ENCODE data around the gene CCK.
A peak's percentile ranks its signal among the peaks of the same experiment; 100 is the strongest.
"Not testable (repeated sequence)": the region's sequence is repeated elsewhere in the genome, so short reads cannot be mapped to it uniquely, and the experiment has no call there.

The CCK gene

DNA sequence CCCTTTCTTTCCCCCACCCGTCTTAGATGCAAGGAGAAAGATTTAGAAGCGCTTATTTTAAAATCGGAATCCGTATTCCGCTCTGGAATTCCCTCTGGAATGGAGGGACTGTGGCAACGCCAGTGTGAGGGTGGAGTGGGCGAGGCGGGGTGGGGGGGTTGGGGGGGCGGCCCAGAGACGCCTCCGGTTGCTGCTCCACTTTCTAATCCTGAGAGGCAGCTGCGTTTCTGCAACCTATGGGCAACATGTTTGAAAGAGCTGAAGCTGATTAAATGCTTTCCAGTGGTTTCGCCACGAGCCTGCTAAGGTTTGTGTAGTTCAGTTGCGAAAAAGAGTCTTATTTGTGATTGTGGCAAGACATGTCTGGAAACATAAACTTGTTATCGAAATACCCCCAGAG is at the start of gene CCK:
TSS of gene CCK (minus strand) at position 101 of the 400 bp plus-strand sequence. CDS start 2,555 bp downstream, outside the sequence.
- no peak for DNase-seq (ENCODE audit: low read depth)

DNA sequence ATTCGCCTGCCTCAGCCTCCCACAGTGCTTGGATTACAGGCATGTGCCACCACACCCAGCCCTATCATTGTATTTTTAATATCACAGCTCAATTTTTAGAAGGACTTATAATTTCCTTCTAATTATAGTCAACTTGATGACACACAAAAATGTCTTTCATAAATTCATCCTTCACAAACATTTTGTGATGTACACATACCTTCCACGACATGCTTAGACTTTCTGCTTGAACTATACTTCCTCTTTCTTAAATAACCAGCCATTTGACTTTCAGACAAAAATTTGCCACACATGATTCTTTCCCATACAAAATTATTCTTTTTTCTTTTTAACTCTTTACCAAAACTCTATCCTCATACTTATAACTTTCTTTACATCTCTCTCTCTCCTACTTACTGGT is 48.4 kb upstream of the CCK start:
- DNase-seq (ENCODE audit: low read depth) = no peak

DNA sequence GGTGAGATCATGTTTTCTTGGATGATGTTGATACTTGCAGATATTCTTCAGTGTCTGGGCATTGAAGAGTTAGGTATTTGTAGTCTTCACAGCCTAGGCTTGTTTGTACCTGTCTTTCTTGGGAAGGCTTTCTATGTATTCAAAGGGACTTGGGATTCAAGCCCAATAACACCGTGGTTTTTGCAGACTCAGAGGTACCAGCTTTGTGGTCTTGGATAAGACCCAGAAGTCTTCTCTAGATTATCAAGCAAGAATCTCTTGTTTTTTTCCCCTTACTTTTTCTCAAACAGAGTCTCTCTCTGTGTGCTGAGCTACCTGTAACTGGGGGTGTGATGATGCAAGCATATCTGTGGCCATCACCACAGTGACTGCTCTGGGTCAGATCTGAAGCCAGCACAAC is 42.7 kb upstream of the CCK start:
- no peak for DNase-seq (ENCODE audit: low read depth)

DNA sequence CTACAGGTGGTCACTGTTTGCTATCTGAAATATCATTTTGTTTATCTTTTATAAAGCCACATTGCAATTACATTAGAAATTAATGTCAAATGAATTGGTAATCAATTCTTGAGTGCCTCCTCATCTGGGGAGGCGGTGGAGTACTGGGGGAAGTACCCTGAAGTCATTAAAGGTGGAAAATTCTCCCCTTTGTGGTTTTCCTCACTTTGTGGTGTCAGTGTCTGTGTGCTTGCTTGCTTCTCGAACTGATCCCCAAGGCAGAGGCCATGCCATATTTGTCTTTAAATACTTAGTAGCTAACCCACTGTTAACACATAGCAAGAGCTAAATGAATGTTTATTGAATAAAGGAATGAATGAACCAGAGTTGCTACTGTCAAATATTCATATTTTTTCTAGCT is 40.5 kb upstream of the CCK start:
- DNase-seq (ENCODE audit: low read depth) = no peak

DNA sequence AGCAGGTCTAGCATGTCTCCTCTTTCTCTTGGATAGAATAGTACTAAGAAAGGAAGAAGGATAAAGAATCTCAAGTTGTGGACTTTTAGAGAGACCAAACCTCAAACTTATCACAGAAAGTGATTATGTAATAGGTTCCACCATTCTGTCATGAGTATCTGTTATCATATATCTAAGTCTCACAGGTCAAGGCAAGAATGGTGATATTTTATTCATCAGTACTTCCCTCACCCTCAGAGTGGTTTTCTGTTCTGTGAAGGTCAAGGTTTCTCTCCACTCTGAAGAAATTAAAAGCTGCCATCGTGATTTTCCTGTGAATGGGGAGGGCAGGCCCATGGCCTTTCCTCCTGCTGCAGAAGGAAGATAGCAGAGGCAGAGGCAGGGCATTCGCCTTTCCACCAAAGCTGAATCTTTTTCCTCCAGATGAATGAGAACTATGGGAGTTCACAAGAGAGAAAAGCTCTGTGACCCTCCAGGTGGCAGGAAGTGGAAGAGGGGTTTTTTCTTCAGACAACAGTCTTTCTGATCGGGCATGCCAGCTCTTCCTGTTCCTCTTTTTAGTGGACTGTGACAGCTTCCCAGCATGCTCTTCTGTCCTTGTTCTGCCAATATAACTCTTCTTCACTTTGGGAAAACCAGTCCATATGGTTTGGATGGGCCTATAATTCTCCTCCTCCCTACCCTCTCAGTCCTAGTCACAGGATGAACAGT is 37.1 kb upstream of the CCK start:
- DNase-seq (ENCODE audit: low read depth) = no peak

- DNase-seq (ENCODE audit: low read depth) = no peak
Measured at GRCh38 chr3:42301446-42302175, 35.6 kb upstream of the CCK start.

DNA sequence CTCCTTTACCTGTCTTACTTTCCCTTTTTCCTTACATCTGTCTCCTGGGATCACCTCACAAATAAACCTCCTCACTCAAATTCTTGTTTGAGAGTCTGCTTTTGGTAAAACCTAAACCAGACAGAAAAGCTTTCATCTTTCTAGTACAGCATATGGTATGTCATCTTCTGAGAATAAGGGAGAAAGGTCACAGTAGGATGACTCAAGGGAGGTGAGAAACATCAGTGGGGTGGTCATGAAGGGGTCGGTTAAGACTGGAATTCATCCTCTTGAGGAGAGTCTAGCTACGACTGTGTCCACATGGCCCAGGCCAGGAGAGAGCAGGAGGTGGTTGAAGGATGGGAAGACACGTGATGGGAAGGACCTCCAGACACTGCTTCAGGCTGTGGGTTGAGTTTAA is 34.8 kb upstream of the CCK start:
- no peak for DNase-seq (ENCODE audit: low read depth)

- peak; percentile 13 for DNase-seq (ENCODE audit: low read depth)
Measured at GRCh38 chr3:42300013-42300412, 34.0 kb upstream of the CCK start.

DNA sequence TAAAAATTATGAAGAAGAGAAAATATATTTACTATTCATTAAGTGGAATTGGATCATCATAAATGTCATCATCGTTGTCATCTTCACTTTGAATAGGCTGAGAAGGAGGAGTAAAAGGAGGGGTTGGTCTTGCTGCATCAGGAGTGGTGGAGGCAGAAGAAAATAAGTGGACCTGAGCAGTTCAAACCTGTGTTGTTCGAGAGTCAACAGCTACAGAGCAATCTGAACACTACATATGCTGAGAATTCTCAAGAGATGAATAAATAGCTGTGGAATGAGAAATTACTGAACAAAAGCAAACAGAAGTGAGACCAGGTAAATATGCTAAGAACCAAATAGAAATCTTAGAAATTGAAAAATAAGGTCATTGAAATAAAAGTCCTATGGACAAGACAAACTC is 32.3 kb upstream of the CCK start:
- DNase-seq (ENCODE audit: low read depth) = no peak

GRCh38 chr3:42292009-42292408 is 26.0 kb upstream of the CCK start:
- DNase-seq (ENCODE audit: low read depth) = no peak

DNA sequence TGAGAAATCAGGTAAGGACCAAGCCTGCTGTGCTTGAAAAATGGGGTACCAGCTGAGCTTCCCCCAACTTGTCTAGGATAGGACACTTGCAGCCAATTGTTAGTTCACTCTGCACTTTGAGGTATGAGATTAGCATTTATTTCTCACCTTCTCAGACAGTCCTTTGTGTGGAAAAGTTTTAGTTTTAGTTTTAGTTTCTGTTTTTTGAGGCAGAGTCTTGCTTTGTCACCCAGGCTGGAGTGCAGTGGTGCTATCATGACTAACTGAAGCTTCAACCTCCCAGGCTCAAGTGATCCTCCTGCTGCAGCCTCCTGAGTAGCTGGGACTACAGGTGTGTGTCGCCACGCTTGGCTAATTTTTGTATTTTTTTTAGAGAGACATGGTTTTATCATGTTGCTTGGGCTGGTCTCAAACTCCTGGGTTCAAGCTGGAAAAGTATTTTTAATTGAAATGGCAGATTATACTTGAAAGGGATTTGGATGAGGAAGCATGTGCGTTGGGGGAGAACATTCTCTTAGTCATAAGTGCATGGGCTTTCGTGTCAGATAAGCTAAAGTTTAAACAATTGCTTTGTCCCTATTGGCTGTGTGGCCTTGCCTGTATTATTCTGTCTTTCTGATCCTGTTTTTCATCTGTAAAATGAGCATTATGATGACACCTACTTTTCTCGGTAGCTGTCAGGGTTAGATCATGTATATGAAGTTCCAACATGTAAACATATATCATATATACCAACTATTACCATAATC is 25.2 kb upstream of the CCK start:
- no peak for DNase-seq (ENCODE audit: low read depth)

DNA sequence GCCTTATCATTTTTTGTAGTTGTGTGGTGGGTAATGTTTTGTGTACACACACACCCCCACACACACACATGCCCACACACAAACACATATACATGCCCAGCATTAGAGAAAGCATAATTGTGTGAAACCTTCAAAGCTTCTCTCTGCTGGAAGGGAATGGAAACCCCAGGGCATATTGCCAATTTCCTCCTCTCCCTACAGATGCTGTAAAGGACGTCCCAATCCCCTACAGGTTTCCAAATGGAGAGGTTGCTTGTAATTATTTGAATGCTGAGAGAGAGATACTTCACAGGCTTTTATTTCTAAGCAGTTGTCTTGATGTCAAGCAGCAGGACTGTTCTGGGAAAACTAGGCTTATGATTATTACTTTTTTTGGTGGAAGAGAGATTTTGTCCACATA is 23.0 kb upstream of the CCK start:
- no peak for DNase-seq (ENCODE audit: low read depth)

GRCh38 chr3:42288385-42288784 is 22.4 kb upstream of the CCK start:
- no peak for DNase-seq (ENCODE audit: low read depth)

GRCh38 chr3:42287423-42287822 is 21.4 kb upstream of the CCK start:
- not testable (repeated sequence) for DNase-seq (ENCODE audit: low read depth)

- no peak for DNase-seq (ENCODE audit: low read depth)
Measured at GRCh38 chr3:42277676-42278075, 11.7 kb upstream of the CCK start.

DNA sequence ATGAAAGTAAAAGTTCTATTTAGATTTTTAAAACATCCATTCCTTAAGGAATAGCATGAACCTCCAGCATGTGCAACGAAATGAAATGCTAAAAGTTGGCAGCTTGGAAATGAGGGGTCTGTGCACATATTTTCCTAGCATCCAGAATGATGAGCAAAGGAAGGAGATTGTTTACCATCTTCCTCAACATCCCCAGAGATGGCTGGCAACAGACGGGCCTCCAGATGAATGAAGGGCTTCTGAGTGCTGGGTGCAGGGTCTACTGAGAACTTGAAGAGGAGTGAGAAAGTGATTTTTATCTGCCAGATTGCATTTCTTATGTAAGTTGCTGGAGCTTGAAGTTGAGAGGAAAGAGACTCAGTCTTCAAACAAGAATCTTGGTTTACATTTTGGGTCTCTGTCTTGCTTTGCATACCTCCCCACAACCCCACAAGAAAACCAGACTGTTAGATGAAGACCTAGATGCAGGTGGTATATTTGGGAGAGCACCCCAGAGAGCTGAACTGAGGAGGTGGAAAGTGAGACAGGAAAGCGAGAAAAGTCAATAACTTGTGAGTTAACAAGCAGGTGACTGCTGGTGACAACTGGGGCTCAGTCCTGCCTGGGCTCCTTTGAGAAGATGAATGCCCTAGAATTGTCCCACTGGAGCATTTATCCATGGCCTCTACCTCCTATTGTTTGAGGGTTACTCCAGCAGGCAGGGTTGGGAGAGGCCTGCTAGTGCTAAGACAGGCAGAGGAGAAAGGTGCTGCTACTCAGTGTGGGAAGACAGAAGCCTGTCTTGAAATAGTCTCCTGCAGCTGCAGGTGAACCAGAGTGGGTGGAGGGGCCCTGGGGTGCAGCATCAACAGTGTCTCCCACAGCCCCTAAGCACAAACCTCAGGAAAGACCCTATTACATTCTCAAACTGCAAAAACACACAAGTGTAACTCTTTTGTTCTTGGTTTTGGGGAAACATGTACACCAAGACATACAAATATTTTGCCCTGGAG is 10.5 kb upstream of the CCK start:
- no peak for DNase-seq (ENCODE audit: low read depth)

DNA sequence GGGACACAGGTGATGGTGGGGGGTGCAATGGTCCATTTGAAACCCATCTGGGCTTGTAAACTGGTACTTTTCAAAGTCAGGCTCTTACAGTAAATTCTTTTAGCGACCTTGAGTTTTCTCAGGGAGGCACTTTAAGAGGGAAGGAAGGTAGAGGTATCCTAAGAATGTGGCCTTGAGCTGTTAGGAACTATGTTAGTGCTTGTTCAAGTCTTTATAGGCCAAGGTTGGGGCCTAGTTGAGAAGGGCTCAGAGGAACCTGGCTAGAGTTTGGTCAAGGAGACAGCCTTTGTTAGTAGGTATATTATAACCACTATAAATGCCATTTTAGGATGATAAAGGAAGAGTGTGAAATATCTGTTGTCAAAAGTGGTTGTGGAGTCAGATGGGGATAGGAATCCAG is 9.2 kb upstream of the CCK start:
- no peak for DNase-seq (ENCODE audit: low read depth)

GRCh38 chr3:42274266-42274665 is 8.3 kb upstream of the CCK start:
- no peak for DNase-seq (ENCODE audit: low read depth)

- DNase-seq (ENCODE audit: low read depth) = no peak
Measured at GRCh38 chr3:42273361-42273760, 7.4 kb upstream of the CCK start.

DNA sequence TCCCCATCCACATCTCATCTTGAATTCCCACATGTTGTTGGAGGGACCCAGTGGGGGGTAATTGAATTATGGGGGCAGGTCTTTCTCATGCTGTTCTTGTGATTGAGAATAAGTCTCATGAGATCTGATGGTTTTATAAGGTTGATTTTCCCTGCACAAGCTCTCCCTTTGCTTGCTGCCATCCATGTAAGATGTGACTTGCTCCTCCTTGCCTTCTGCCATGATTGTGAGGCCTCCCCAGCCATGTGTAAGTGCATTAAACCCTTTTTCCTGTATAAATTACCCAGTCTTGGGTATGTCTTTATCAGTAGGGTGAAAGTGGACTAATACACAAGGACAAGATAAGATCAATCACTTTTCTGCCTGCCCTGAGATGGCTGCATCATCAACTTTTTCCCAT is 5.8 kb upstream of the CCK start:
- no peak for DNase-seq (ENCODE audit: low read depth)

GRCh38 chr3:42270561-42270960 is 4.6 kb upstream of the CCK start:
- DNase-seq (ENCODE audit: low read depth) = no peak

- DNase-seq (ENCODE audit: low read depth) = no peak
Measured at GRCh38 chr3:42269647-42270046, 3.7 kb upstream of the CCK start.

All from activated T-cell treated with anti-CD3 and anti-CD28 coated beads for 48 hours (primary cell).